Measurements from ENCODE around the gene OR51B6. TPM values are rescaled to one million over a fixed set of nuclear protein-coding genes. Genes with fewer than 3 reads are reported as not detected.

Gene OR51B6
- total and polyA plus RNA-seq, 4 donors: not detected

DNA sequence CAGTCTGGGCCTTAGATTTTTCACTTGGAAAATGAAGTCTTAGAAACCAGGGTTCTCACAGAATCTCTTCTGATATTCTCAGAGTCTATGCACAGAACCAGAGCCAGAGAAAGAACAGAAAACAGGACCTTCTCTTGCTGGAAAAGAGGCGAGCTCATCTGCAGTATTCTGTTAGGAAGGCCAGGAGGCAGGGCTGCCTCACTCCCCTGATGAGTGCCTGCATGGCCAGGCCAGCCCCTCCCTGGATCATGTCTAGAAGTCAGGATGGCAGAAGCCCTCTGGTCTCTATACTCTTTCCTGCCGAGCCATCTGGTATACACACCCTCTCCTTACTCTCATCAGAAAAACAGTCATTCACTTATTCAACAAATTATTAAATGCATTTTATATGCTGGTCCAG, 33.0 kb downstream of the OR51B6 start:
- no peak overlapping the region for H3K4me3 ChIP-seq (ENCODE audit: low read depth, low read length)
- H3K27me3 ChIP-seq (ENCODE audit: control insufficient read depth, insufficient read depth, low read length): no peaks in the 10 kb centered on the region
- H3K27ac ChIP-seq (ENCODE audit: low read depth, low read length): no peak overlapping the region
- no peaks in the 10 kb centered on the region for H3K4me1 ChIP-seq (ENCODE audit: control insufficient read depth, insufficient read depth, low read length)
- DNase-seq (ENCODE audit: low read depth in 4 of 6, low spot score in 6 of 6): no peak
- H3K36me3 ChIP-seq (ENCODE audit: control insufficient read depth, insufficient read depth, low read length): no peaks in the 10 kb centered on the region
- H3K9me3 ChIP-seq (ENCODE audit: control insufficient read depth, insufficient read depth, low read length): no peaks in the 10 kb centered on the region
- 60% methylated on average over 1 of the region's 2 CpGs for WGBS (ENCODE audit: insufficient coverage)

DNA sequence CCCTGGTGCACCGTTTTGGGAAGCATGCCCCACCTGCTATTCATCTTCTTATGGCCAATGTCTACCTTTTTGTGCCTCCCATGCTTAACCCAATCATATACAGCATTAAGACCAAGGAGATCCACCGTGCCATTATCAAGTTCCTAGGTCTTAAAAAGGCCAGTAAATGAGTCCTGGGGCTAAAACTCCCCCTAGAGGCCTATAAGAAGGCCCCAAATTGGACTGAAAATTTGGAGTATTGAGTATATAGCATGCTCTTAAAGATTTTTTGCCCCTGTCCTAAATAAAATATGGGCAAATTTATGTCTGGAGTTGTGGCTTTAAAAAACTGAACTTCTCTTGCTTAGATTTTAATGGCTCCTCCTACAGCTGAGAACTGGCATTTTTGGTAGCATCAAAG, 38.9 kb downstream of the OR51B6 start:
- Histone ChIP-seq H3K4me1 (ENCODE audit: control insufficient read depth, insufficient read depth, low read length) (no peaks in the 10 kb centered on the region), H3K36me3 (ENCODE audit: control insufficient read depth, insufficient read depth, low read length) (no peaks in the 10 kb centered on the region), H3K27ac (ENCODE audit: low read depth, low read length) (no peak overlapping the region), H3K9me3 (ENCODE audit: control insufficient read depth, insufficient read depth, low read length) (no peaks in the 10 kb centered on the region), H3K27me3 (ENCODE audit: control insufficient read depth, insufficient read depth, low read length) (no peaks in the 10 kb centered on the region), H3K4me3 (ENCODE audit: low read depth, low read length) (no peak overlapping the region)
- 100% methylated on average over 1 of the region's 2 CpGs for WGBS (ENCODE audit: insufficient coverage)
- DNase-seq (ENCODE audit: low read depth in 4 of 6, low spot score in 6 of 6): no peak

DNA sequence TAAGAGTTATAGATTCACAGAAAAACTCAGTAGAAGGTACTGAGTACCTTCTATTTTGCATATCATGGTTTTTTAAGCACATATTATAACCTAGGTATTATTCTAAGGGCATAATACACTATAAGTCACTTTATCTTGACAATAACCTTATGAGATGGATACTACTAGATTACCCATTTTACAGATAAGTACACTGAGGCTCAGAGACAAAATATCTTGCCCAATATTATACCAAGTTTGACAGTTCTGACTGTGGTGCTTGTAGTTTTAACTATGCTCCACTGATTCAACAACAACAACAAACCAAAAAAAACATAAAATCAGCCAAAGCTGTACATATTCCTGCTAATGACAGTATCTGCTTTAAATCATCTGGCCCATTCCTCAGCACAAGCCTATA, 42.8 kb downstream of the OR51B6 start:
- Histone ChIP-seq H3K4me1 (ENCODE audit: control insufficient read depth, insufficient read depth, low read length) (no peaks in the 10 kb centered on the region), H3K36me3 (ENCODE audit: control insufficient read depth, insufficient read depth, low read length) (no peaks in the 10 kb centered on the region), H3K27me3 (ENCODE audit: control insufficient read depth, insufficient read depth, low read length) (no peaks in the 10 kb centered on the region), H3K4me3 (ENCODE audit: low read depth, low read length) (no peak overlapping the region), H3K9me3 (ENCODE audit: control insufficient read depth, insufficient read depth, low read length) (no peaks in the 10 kb centered on the region), H3K27ac (ENCODE audit: low read depth, low read length) (no peak overlapping the region)
- DNase-seq (ENCODE audit: low read depth in 4 of 6, low spot score in 6 of 6): no peak

DNA sequence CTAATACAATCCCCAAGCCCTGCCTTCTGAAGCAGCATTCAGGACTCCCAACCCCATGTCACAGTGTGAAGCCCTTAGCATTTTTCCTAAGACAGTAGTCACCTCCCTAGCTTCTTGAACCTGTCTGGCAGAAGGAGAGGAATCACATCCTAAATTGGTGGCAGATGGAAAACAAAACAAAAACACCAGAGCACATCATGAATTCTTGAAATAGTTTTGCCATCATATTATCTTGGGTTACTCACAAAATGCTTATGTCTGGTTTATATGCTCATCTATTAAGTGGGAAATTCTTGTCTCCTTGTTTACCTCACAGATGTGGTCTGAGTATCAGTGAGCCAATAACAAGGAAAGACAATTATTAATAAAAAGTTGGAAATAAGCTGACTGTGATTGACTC, 47.6 kb downstream of the OR51B6 start:
- DNase-seq (ENCODE audit: low read depth in 4 of 6, low spot score in 6 of 6): no peak
- no peak overlapping the region for H3K27ac ChIP-seq (ENCODE audit: low read depth, low read length)
- H3K36me3 ChIP-seq (ENCODE audit: control insufficient read depth, insufficient read depth, low read length): no peaks in the 10 kb centered on the region
- no peaks in the 10 kb centered on the region for H3K9me3 ChIP-seq (ENCODE audit: control insufficient read depth, insufficient read depth, low read length)
- H3K4me3 ChIP-seq (ENCODE audit: low read depth, low read length): no peak overlapping the region
- no peaks in the 10 kb centered on the region for H3K4me1 ChIP-seq (ENCODE audit: control insufficient read depth, insufficient read depth, low read length)
- no peaks in the 10 kb centered on the region for H3K27me3 ChIP-seq (ENCODE audit: control insufficient read depth, insufficient read depth, low read length)

Small RNA genes lying within 50 kb of the gene (small RNA-seq; reads per million reads assigned to genes)
- not detected for gene AC104389.3 (ENCODE audit: low replicate concordance)

Other genes starting within 250 kb of the OR51B6 start
- gene OR52A5, start 213.2 kb upstream of the OR51B6 start, total RNA-seq: under 1 TPM in 1 of 2 donors, not detected in 1; 0.06 TPM
- not detected for gene OR52A5, start 213.2 kb upstream of the OR51B6 start, polyA plus RNA-seq (ENCODE audit: insufficient read length in 2 of 2)
- gene OR52A1, start 196.8 kb upstream of the OR51B6 start, total RNA-seq: not detected
- gene OR52A1, start 196.8 kb upstream of the OR51B6 start, polyA plus RNA-seq (ENCODE audit: insufficient read length in 2 of 2): under 1 TPM; 0.05 to 0.10 TPM
- not detected for gene OR51V1, start 150.8 kb upstream of the OR51B6 start, total RNA-seq
- not detected for gene OR51V1, start 150.8 kb upstream of the OR51B6 start, polyA plus RNA-seq (ENCODE audit: insufficient read length in 2 of 2)
- 1,000 to 10,000 TPM; 1,170 to 2,002 TPM for gene HBB, start 124.4 kb upstream of the OR51B6 start, total RNA-seq
- 100 to 1,000 TPM; 132 to 148 TPM for gene HBB, start 124.4 kb upstream of the OR51B6 start, polyA plus RNA-seq (ENCODE audit: insufficient read length in 2 of 2)
- gene HBD, start 117.0 kb upstream of the OR51B6 start, total RNA-seq: 1 to 10 TPM in 1 of 2 donors, under 1 TPM in 1; 0.17 to 1.2 TPM
- not detected for gene HBD, start 117.0 kb upstream of the OR51B6 start, polyA plus RNA-seq (ENCODE audit: insufficient read length in 2 of 2)
- gene HBG1, start 101.7 kb upstream of the OR51B6 start, total RNA-seq: 1,000 to 10,000 TPM in 1 of 2 donors, 100 to 1,000 TPM in 1; 286 to 1,550 TPM
- 10 to 100 TPM in 1 of 2 donors, 1 to 10 TPM in 1; 8.9 to 10.7 TPM for gene HBG1, start 101.7 kb upstream of the OR51B6 start, polyA plus RNA-seq (ENCODE audit: insufficient read length in 2 of 2)
- over 10,000 TPM; 12,245 to 14,331 TPM for gene HBG2, start 96.7 kb upstream of the OR51B6 start, total RNA-seq
- 1,000 to 10,000 TPM; 2,225 to 2,582 TPM for gene HBG2, start 96.7 kb upstream of the OR51B6 start, polyA plus RNA-seq (ENCODE audit: insufficient read length in 2 of 2)
- 10 to 100 TPM; 14.4 to 30.5 TPM for gene HBE1, start 81.6 kb upstream of the OR51B6 start, total RNA-seq
- gene HBE1, start 81.6 kb upstream of the OR51B6 start, polyA plus RNA-seq (ENCODE audit: insufficient read length in 2 of 2): 1 to 10 TPM; 9.2 to 9.3 TPM
- under 1 TPM in 1 of 2 donors, not detected in 1; 0.17 TPM for gene OR51B4, start 49.6 kb upstream of the OR51B6 start, total RNA-seq
- not detected for gene OR51B4, start 49.6 kb upstream of the OR51B6 start, polyA plus RNA-seq (ENCODE audit: insufficient read length in 2 of 2)
- gene OR51B2, start 27.2 kb upstream of the OR51B6 start, total RNA-seq: under 1 TPM; 0.20 to 0.22 TPM
- not detected for gene OR51B2, start 27.2 kb upstream of the OR51B6 start, polyA plus RNA-seq (ENCODE audit: insufficient read length in 2 of 2)
- gene OR51B5, start 8.0 kb upstream of the OR51B6 start, total RNA-seq: 1 to 10 TPM in 1 of 2 donors, under 1 TPM in 1; 0.99 to 1.7 TPM
- gene OR51B5, start 8.0 kb upstream of the OR51B6 start, polyA plus RNA-seq (ENCODE audit: insufficient read length in 2 of 2): under 1 TPM in 1 of 2 donors, not detected in 1; 0.33 TPM
- not detected for gene OR51M1, start 32.3 kb downstream of the OR51B6 start, total RNA-seq
- gene OR51M1, start 32.3 kb downstream of the OR51B6 start, polyA plus RNA-seq (ENCODE audit: insufficient read length in 2 of 2): not detected
- not detected for gene OR51Q1, start 70.6 kb downstream of the OR51B6 start, total RNA-seq
- not detected for gene OR51Q1, start 70.6 kb downstream of the OR51B6 start, polyA plus RNA-seq (ENCODE audit: insufficient read length in 2 of 2)
- gene OR51I1, start 90.0 kb downstream of the OR51B6 start, total RNA-seq: under 1 TPM in 1 of 2 donors, not detected in 1; 0.28 TPM
- gene OR51I1, start 90.0 kb downstream of the OR51B6 start, polyA plus RNA-seq (ENCODE audit: insufficient read length in 2 of 2): not detected
- not detected for gene OR51I2, start 97.8 kb downstream of the OR51B6 start, total RNA-seq
- not detected for gene OR51I2, start 97.8 kb downstream of the OR51B6 start, polyA plus RNA-seq (ENCODE audit: insufficient read length in 2 of 2)
- gene OR52D1, start 137.2 kb downstream of the OR51B6 start, total RNA-seq: not detected
- gene OR52D1, start 137.2 kb downstream of the OR51B6 start, polyA plus RNA-seq (ENCODE audit: insufficient read length in 2 of 2): not detected
- gene UBQLN3, start 158.4 kb downstream of the OR51B6 start, total RNA-seq: under 1 TPM; 0.10 to 0.39 TPM
- not detected for gene UBQLN3, start 158.4 kb downstream of the OR51B6 start, polyA plus RNA-seq (ENCODE audit: insufficient read length in 2 of 2)
- gene UBQLNL, start 165.2 kb downstream of the OR51B6 start, total RNA-seq: under 1 TPM; 0.30 to 0.55 TPM
- under 1 TPM; 0.33 to 0.59 TPM for gene UBQLNL, start 165.2 kb downstream of the OR51B6 start, polyA plus RNA-seq (ENCODE audit: insufficient read length in 2 of 2)
- gene OR52H1, start 197.0 kb downstream of the OR51B6 start, total RNA-seq: under 1 TPM; 0.40 to 0.55 TPM
- gene OR52H1, start 197.0 kb downstream of the OR51B6 start, polyA plus RNA-seq (ENCODE audit: insufficient read length in 2 of 2): not detected
- gene OR52B6, start 229.4 kb downstream of the OR51B6 start, total RNA-seq: not detected
- not detected for gene OR52B6, start 229.4 kb downstream of the OR51B6 start, polyA plus RNA-seq (ENCODE audit: insufficient read length in 2 of 2)
- gene TRIM6, start 245.1 kb downstream of the OR51B6 start, total RNA-seq: 1 to 10 TPM; 3.3 to 4.3 TPM
- 1 to 10 TPM; 1.1 to 1.7 TPM for gene TRIM6, start 245.1 kb downstream of the OR51B6 start, polyA plus RNA-seq (ENCODE audit: insufficient read length in 2 of 2)

All from spinal cord (tissue), 10 donors.